NCI-H2171 treated with DMSO at 0.1 percent for 48 hours (cell line): Measurements from ENCODE around the gene BCOR.

ENCODE experiments used
- DNase-seq: peaks from one replicate; lab custom pipeline; 2025; lab: John Stamatoyannopoulos, UW

The BCOR gene

GRCh38 chrX:40098264-40099054 lies 701 bp upstream of the BCOR start:
- peak; percentile 48 for DNase-seq

GRCh38 chrX:40097141-40097503 lies 636 bp downstream of the BCOR start:
- DNase-seq = no peak

- DNase-seq = peak; percentile 11
Observed at GRCh38 chrX:40096395-40097091, 1.2 kb downstream of the BCOR start.

GRCh38 chrX:40095583-40096394 lies 2.0 kb downstream of the BCOR start:
- DNase-seq = no peak

- no peak for DNase-seq
Observed at GRCh38 chrX:40094900-40095582, 2.7 kb downstream of the BCOR start.

GRCh38 chrX:40094041-40094899 lies 3.5 kb downstream of the BCOR start:
- DNase-seq = no peak

GRCh38 chrX:40093586-40093985 lies 4.2 kb downstream of the BCOR start:
- no peak for DNase-seq

GRCh38 chrX:40092808-40093435 lies 4.8 kb downstream of the BCOR start:
- DNase-seq = no peak

- no peak for DNase-seq
Observed at GRCh38 chrX:40091691-40092421, 5.9 kb downstream of the BCOR start.

GRCh38 chrX:40090961-40091360 lies 6.8 kb downstream of the BCOR start:
- DNase-seq = no peak

- no peak for DNase-seq
Observed at GRCh38 chrX:40090050-40090804, 7.5 kb downstream of the BCOR start.

- DNase-seq = no peak
Observed at GRCh38 chrX:40088803-40089540, 8.8 kb downstream of the BCOR start.

- DNase-seq = peak; percentile 72
Observed at GRCh38 chrX:40088299-40088625, 9.5 kb downstream of the BCOR start.

GRCh38 chrX:40087425-40088298 lies 10.1 kb downstream of the BCOR start:
- DNase-seq = no peak

GRCh38 chrX:40086569-40087335 lies 11.0 kb downstream of the BCOR start:
- no peak for DNase-seq

GRCh38 chrX:40085714-40086113 lies 12.0 kb downstream of the BCOR start:
- DNase-seq = no peak

- no peak for DNase-seq
Observed at GRCh38 chrX:40085102-40085551, 12.6 kb downstream of the BCOR start.
